GM11168 (cell line): ENCODE results near the gene PTGER2.

ENCODE experiments used
- in situ Hi-C: fragments of 300-500 bp; cut with MboI; formaldehyde crosslinking; loops from one replicate; pipeline ENCODE4 v1.12.0; 2022; ENCODE audit warnings: low sequenced_read_pairs; ENCODE audit not compliant: unreplicated experiment

PTGER2 gene

GRCh38 chr14:52365071-52365470 lies 51.0 kb downstream of the PTGER2 start:
- in situ Hi-C loops, result no loop called here

- in situ Hi-C loops, result no loop called here
These were observed 52.7 kb downstream of the PTGER2 start for GRCh38 chr14:52366796-52367315.

GRCh38 chr14:52369305-52369801 lies 55.2 kb downstream of the PTGER2 start:
- in situ Hi-C loops, result no loop called here

GRCh38 chr14:52370406-52370935 lies 56.4 kb downstream of the PTGER2 start:
- in situ Hi-C loops, result no loop called here

- in situ Hi-C loops, result no loop called here
These were observed 63.8 kb downstream of the PTGER2 start for GRCh38 chr14:52377940-52378339.
